H1 (cell line): Measurements from ENCODE around the gene PDZD4. TPM values are rescaled to one million over a fixed set of nuclear protein-coding genes. Genes with fewer than 3 reads are reported as not detected.

Experiments used
- CTCF ChIA-PET: fragments of 300-600 bp; sonication (Branson Sonifier 250); formaldehyde crosslinking; loops from one replicate; lab custom pipeline; 2021; ENCODE audit not compliant: partially characterized antibody; lab: Charles Lee
- POLR2A ChIA-PET: fragments of 300-600 bp; sonication (Branson Sonifier 250); formaldehyde crosslinking; loops from one replicate; lab custom pipeline; 2021; ENCODE audit warnings: inconsistent platforms; ENCODE audit not compliant: partially characterized antibody; lab: Charles Lee
- DNase-seq, 2 experiments: peaks; one replicate each; pipeline versions ENCODE4 v3.0.0 to v3.0.0-alpha.2; 2010 to 2022; ENCODE audit warnings: low spot score in 2 of 2, low read depth in 1 of 2, mixed read lengths in 1 of 2
- FAIRE-seq: peaks from 2 replicates; lab custom pipeline; 2011; peaks lifted over from hg19 to GRCh38; lab: Jason Lieb, UNC
- H2AFZ ChIP-seq: 2 replicates; pipeline ENCODE4 v1.8.1; 2012; ENCODE audit warnings: low read length, inconsistent platforms
- H2AK5ac ChIP-seq: 2 replicates; pipeline ENCODE4 v1.6.1; 2013; ENCODE audit warnings: low read depth, low read length
- H2BK120ac ChIP-seq: replicated peaks from 2 replicates; pipeline ENCODE3; 2013; ENCODE audit warnings: low read depth, low read length, inconsistent platforms
- H2BK12ac ChIP-seq: 2 replicates; pipeline ENCODE4 v1.6.1; 2013; ENCODE audit warnings: low read depth, low read length
- H2BK15ac ChIP-seq: 2 replicates; pipeline ENCODE4 v1.6.1; 2013; ENCODE audit warnings: low read length
- H2BK20ac ChIP-seq: 2 replicates; pipeline ENCODE4 v1.6.1; 2013; ENCODE audit warnings: low read length
- H2BK5ac ChIP-seq: 2 replicates; pipeline ENCODE4 v1.6.1; 2013; ENCODE audit warnings: low read depth, low read length
- H3K14ac ChIP-seq: 2 replicates; pipeline ENCODE4 v1.6.1; 2013; ENCODE audit warnings: inconsistent platforms; ENCODE audit not compliant: insufficient read length
- H3K18ac ChIP-seq: 2 replicates; pipeline ENCODE4 v1.6.1; 2013; ENCODE audit warnings: low read length; ENCODE audit errors: extremely low read depth
- H3K23ac ChIP-seq: 2 replicates; pipeline ENCODE4 v1.6.1; 2013; ENCODE audit warnings: inconsistent platforms; ENCODE audit not compliant: insufficient read length
- H3K23me2 ChIP-seq: 2 replicates; pipeline ENCODE4 v1.6.1; 2013; ENCODE audit warnings: low read depth, low read length
- H3K27ac ChIP-seq: 2 replicates; pipeline ENCODE4 v1.6.1; 2011; ENCODE audit warnings: low read depth, low read length, inconsistent platforms
- H3K27me3 ChIP-seq, 4 experiments: replicated peaks in 1 of 4; 1 replicate in 1 of 4; 2 replicates in 3 of 4; pipeline versions ENCODE4 v1.6.1 to v1.8.1; 2011 to 2013; ENCODE audit warnings: low read length in 3 of 4, mild to moderate bottlenecking in 3 of 4, inconsistent platforms in 2 of 4, mixed read lengths in 2 of 4, moderate library complexity in 1 of 4; ENCODE audit not compliant: control insufficient read depth in 3 of 4, insufficient read depth in 3 of 4; ENCODE audit errors: extremely low read depth in 1 of 4
- H3K36me3 ChIP-seq, 4 experiments: 2 replicates each; pipeline versions ENCODE4 v1.6.1 to v1.8.1; 2011 to 2013; ENCODE audit warnings: mild to moderate bottlenecking in 4 of 4, low read length in 3 of 4, moderate library complexity in 2 of 4, control low read depth in 1 of 4, inconsistent platforms in 1 of 4; ENCODE audit not compliant: insufficient read depth in 4 of 4, control insufficient read depth in 2 of 4
- H3K4ac ChIP-seq: replicated peaks from 2 replicates; pipeline ENCODE3; 2013; ENCODE audit warnings: low read length, low read depth, mixed read lengths, inconsistent platforms; ENCODE audit not compliant: insufficient read length
- H3K4me1 ChIP-seq, 4 experiments: replicated peaks in 1 of 4; 1 replicate in 1 of 4; 2 replicates in 3 of 4; pipeline versions ENCODE4 v1.6.1 to v1.8.1; 2011 to 2013; ENCODE audit warnings: low read length in 3 of 4, inconsistent platforms in 2 of 4, mixed read lengths in 1 of 4; ENCODE audit not compliant: insufficient read depth in 4 of 4, control insufficient read depth in 3 of 4
- H3K4me2 ChIP-seq, 2 experiments: 2 replicates each; pipeline versions ENCODE4 v1.6.1 to v1.8.1; 2011 to 2013; ENCODE audit warnings: low read depth in 2 of 2, low read length in 2 of 2, control low read depth in 1 of 2, inconsistent platforms in 1 of 2, mild to moderate bottlenecking in 1 of 2; ENCODE audit not compliant: insufficient read depth in 1 of 2
- H3K4me3 ChIP-seq, 4 experiments: fragments of 200-600, 300-600 bp in 1 of 4; sonication (generic), shearing (Covaris generic), sonication (Bioruptor Twin) in 1 of 4; 2 replicates each; pipeline versions ENCODE4 v1.5.1 to v1.8.1; 2011 to 2016; ENCODE audit warnings: low read length in 4 of 4, low read depth in 3 of 4, control low read depth in 2 of 4, inconsistent platforms in 2 of 4, mild to moderate bottlenecking in 2 of 4, mixed read lengths in 1 of 4, moderate library complexity in 1 of 4; ENCODE audit not compliant: insufficient read depth in 2 of 4; ENCODE audit errors: extremely low read depth in 1 of 4
- H3K56ac ChIP-seq: replicated peaks from 2 replicates; pipeline ENCODE3; 2013; ENCODE audit warnings: low read depth, mild to moderate bottlenecking, mixed read lengths, low read length, inconsistent platforms; ENCODE audit not compliant: insufficient read length
- H3K79me1 ChIP-seq: 2 replicates; pipeline ENCODE4 v1.6.1; 2013; ENCODE audit warnings: low read depth, low read length, control low read depth
- H3K79me2 ChIP-seq, 2 experiments: 2 replicates each; pipeline versions ENCODE4 v1.6.1 to v1.8.1; 2012 to 2013; ENCODE audit warnings: low read length in 2 of 2, mild to moderate bottlenecking in 2 of 2, inconsistent platforms in 1 of 2; ENCODE audit not compliant: insufficient read depth in 2 of 2, control insufficient read depth in 1 of 2
- H3K9ac ChIP-seq, 4 experiments: replicated peaks in 1 of 4; 1 replicate in 1 of 4; 2 replicates in 3 of 4; pipeline versions ENCODE4 v1.6.1 to v1.8.1; 2011 to 2013; ENCODE audit warnings: low read depth in 3 of 4, low read length in 3 of 4, control low read depth in 2 of 4, mild to moderate bottlenecking in 2 of 4, moderate library complexity in 2 of 4, inconsistent platforms in 1 of 4; ENCODE audit errors: extremely low read depth in 1 of 4
- H3K9me3 ChIP-seq, 2 experiments: 2 replicates each; pipeline versions ENCODE4 v1.6.1 to v1.8.1; 2012 to 2013; ENCODE audit warnings: mild to moderate bottlenecking in 2 of 2, moderate library complexity in 2 of 2, control low read depth in 1 of 2, inconsistent platforms in 1 of 2, low read depth in 1 of 2, low read length in 1 of 2, mixed read lengths in 1 of 2; ENCODE audit not compliant: insufficient read depth in 2 of 2
- H4K20me1 ChIP-seq, 2 experiments: replicated peaks in 1 of 2; 2 replicates each; pipeline versions ENCODE3 to v1.8.1; 2011 to 2013; ENCODE audit warnings: inconsistent platforms in 2 of 2, low read length in 2 of 2, mild to moderate bottlenecking in 1 of 2; ENCODE audit not compliant: insufficient read depth in 2 of 2, control insufficient read depth in 1 of 2
- H4K5ac ChIP-seq: 2 replicates; pipeline ENCODE4 v1.6.1; 2013; ENCODE audit warnings: low read length, low read depth, mixed read lengths, inconsistent platforms; ENCODE audit not compliant: insufficient read length
- H4K8ac ChIP-seq: 2 replicates; pipeline ENCODE4 v1.8.0; 2013; ENCODE audit warnings: mild to moderate bottlenecking, moderate library complexity, low read length, inconsistent platforms; ENCODE audit not compliant: insufficient read depth; ENCODE audit errors: extremely low read depth
- H4K91ac ChIP-seq: replicated peaks from 2 replicates; pipeline ENCODE3; 2013; ENCODE audit warnings: low read length, mixed read lengths, inconsistent platforms; ENCODE audit not compliant: insufficient read length
- CBX5 ChIP-seq: fragments of 300-800, 300-1000 bp; sonication (generic); IDR thresholded peaks from 2 replicates; pipeline ENCODE4 v1.7.1; 2016; ENCODE audit warnings: antibody characterized with exemption, low read length, low read depth
- CREB1 ChIP-seq: IDR thresholded peaks from 2 replicates; pipeline ENCODE4 v1.6.1; 2012; ENCODE audit warnings: inconsistent platforms
- HDAC2 ChIP-seq, 2 experiments: fragments of 300-600 bp in 1 of 2; sonication (generic) in 1 of 2; IDR thresholded peaks; 2 replicates each; pipeline ENCODE4 v1.6.1; 2011 to 2012; ENCODE audit warnings: low read depth in 2 of 2, low read length in 2 of 2, mild to moderate bottlenecking in 2 of 2, moderate library complexity in 2 of 2, borderline replicate concordance in 1 of 2, inconsistent platforms in 1 of 2
- KDM1A ChIP-seq: fragments of 200-600, 300-600 bp; sonication (generic); IDR thresholded peaks from 2 replicates; pipeline ENCODE4 v1.7.1; 2016; ENCODE audit warnings: mild to moderate bottlenecking, low read length, borderline replicate concordance
- MAX ChIP-seq: IDR thresholded peaks from 2 replicates; pipeline ENCODE4 v1.6.1; 2012; ENCODE audit warnings: inconsistent platforms
- POLR2AphosphoS5 ChIP-seq: IDR thresholded peaks from 2 replicates; pipeline ENCODE4 v1.6.1; 2011; ENCODE audit warnings: low read depth, low read length
- RAD21 ChIP-seq, 2 experiments: IDR thresholded peaks in 1 of 2; conservative IDR thresholded peaks in 1 of 2; 2 replicates each; pipeline ENCODE4 v1.6.1; 2011; ENCODE audit warnings: low read depth in 2 of 2, low read length in 2 of 2, improper control_type of control experiment in 1 of 2, inconsistent platforms in 1 of 2, mild to moderate bottlenecking in 1 of 2, moderate library complexity in 1 of 2
- RBBP5 ChIP-seq: IDR thresholded peaks from 2 replicates; pipeline ENCODE4 v1.7.1; 2012; ENCODE audit warnings: low read depth, mild to moderate bottlenecking, inconsistent platforms, low read length, moderate library complexity, borderline replicate concordance
- RFX5 ChIP-seq: IDR thresholded peaks from 2 replicates; pipeline ENCODE4 v1.6.1; 2011; ENCODE audit warnings: low read depth, low read length, improper control_type of control experiment, borderline replicate concordance
- RXRA ChIP-seq: IDR thresholded peaks from 2 replicates; pipeline ENCODE4 v1.6.1; 2011; ENCODE audit warnings: low read depth, mild to moderate bottlenecking, low read length, moderate library complexity; ENCODE audit not compliant: insufficient read depth
- SIRT6 ChIP-seq: IDR thresholded peaks from one replicate; pipeline ENCODE4 v1.7.1; 2012; ENCODE audit warnings: low read length, inconsistent platforms
- SIX5 ChIP-seq: IDR thresholded peaks from 2 replicates; pipeline ENCODE4 v1.6.1; 2011; ENCODE audit warnings: mild to moderate bottlenecking, low read depth, low read length
- SUZ12 ChIP-seq: fragments of 200-600 bp; sonication (generic); IDR thresholded peaks from 2 replicates; pipeline ENCODE4 v1.6.1; 2012; ENCODE audit warnings: mild to moderate bottlenecking, inconsistent platforms, low read length, moderate library complexity, mixed read lengths
- TAF7 ChIP-seq: optimal IDR thresholded peaks from 2 replicates; pipeline ENCODE3; 2011; ENCODE audit warnings: low read depth, mild to moderate bottlenecking, inconsistent platforms, low read length, moderate library complexity, borderline replicate concordance
- WGBS, 2 experiments: shearing (Covaris generic) in 1 of 2; methylation state at CpG; one replicate each; pipeline versions ENCODE4 v1.1.6 to v1.1.7; 2013 to 2015; ENCODE audit warnings: low lambda C conversion rate in 2 of 2, mixed read lengths in 2 of 2, inconsistent platforms in 1 of 2, low coverage in 1 of 2, missing lambda C conversion rate in 1 of 2; ENCODE audit not compliant: insufficient replicate concordance in 2 of 2, insufficient coverage in 1 of 2, insufficient read length in 1 of 2; ENCODE audit errors: extremely low coverage in 1 of 2, missing lambda C conversion rate in 1 of 2; 5-methylcytosine and 5-hydroxymethylcytosine counted together
- polyA plus RNA-seq, 7 experiments: library from polyadenylated mRNA; depleted of rRNA in 3 of 7; stranded (reverse) in 5 of 7; unstranded in 2 of 7; fragments of >200 nt in 5 of 7; fragments of 200-250 nt in 2 of 7; gene quantifications; 1 replicate in 5 of 7; 2 replicates in 1 of 7; 4 replicates in 1 of 7; pipeline versions ENCODE4 v1.2.1 to v1.2.3, GENCODE V29; 2011 to 2013; ENCODE audit warnings: missing spikeins in 2 of 7, mixed read lengths in 2 of 7
- total RNA-seq: library from RNA; stranded (reverse); fragmentation: NEBNext Ultra II Directional; extraction: Animal tissue kit (Norgen Biotek cat#: 25700); gene quantifications from 2 replicates; pipeline ENCODE4 v1.2.1, GENCODE V29; 2021

Gene PDZD4
- total and polyA plus RNA-seq, 2 of the 8 experiments (the other 6 are each of a cell fraction or from before 2014, with no cell fraction given) = 45.8 to 169 TPM

GRCh38 chrX:153800746-153801145, 29.6 kb downstream of the PDZD4 start:
- H2BK12ac ChIP-seq = no peak overlapping the region
- peaks cover 0 to 38% (median 6%) of the 10 kb centered on the region in 4 experiments; a peak in 3 of 8 replicates for H3K36me3 ChIP-seq
- no peak overlapping the region for H3K4ac ChIP-seq
- H3K79me2 ChIP-seq = peaks cover 0 to 4% of the 10 kb centered on the region in 2 experiments; a peak in 1 of 4 replicates
- no peak overlapping the region for H3K18ac ChIP-seq
- CTCF ChIA-PET = interaction anchor here (1.7 kb wide), 1 partner anchor 28 kb away, joined by 6 read pairs; no protein-coding TSS in a partner anchor
- H2BK20ac ChIP-seq = no peak overlapping the region
- no peak overlapping the region for H3K56ac ChIP-seq
- DNase-seq (no peak), FAIRE-seq (no peak)
- peaks cover 2 to 10% of the 10 kb centered on the region in 2 experiments for H4K20me1 ChIP-seq
- H4K8ac ChIP-seq = no peak overlapping the region
- H3K27ac ChIP-seq = no peak overlapping the region
- no peak overlapping the region for H2BK5ac ChIP-seq
- H3K79me1 ChIP-seq = no peaks in the 10 kb centered on the region; the same call in none of the 2 replicates
- H3K4me2 ChIP-seq = no peak overlapping the region
- 75% methylated on average over 5 of the region's 7 CpGs; no CpG with 5 or more reads in 1 of the 2 experiments for WGBS, 2 experiments
- no peaks in the 10 kb centered on the region for H3K27me3 ChIP-seq
- H2AK5ac ChIP-seq = no peak overlapping the region
- H3K9ac ChIP-seq = no peak overlapping the region
- H4K5ac ChIP-seq = no peak overlapping the region
- H2AFZ ChIP-seq = no peak overlapping the region
- H3K23me2 ChIP-seq = no peaks in the 10 kb centered on the region
- no peaks in the 10 kb centered on the region for H3K9me3 ChIP-seq
- H3K23ac ChIP-seq = no peak overlapping the region
- no peak overlapping the region for H4K91ac ChIP-seq
- no peak overlapping the region for H3K14ac ChIP-seq
- no peak overlapping the region for H2BK15ac ChIP-seq
- peaks cover 0 to 8% (median 2%) of the 10 kb centered on the region in 4 experiments; a peak in 2 of 7 replicates for H3K4me1 ChIP-seq
- POLR2A ChIA-PET = interaction anchor here (0.7 to 2.9 kb wide), 9 partner anchors 8 to 145 kb away, joined by 3 to 11 read pairs (median 4); partner anchors contain the start of gene L1CAM
- no peak overlapping the region for H2BK120ac ChIP-seq
- no peak overlapping the region for H3K4me3 ChIP-seq
- TF ChIP-seq SIRT6 = no peak
- TF ChIP-seq SUZ12 = no peak
- no peak for TF ChIP-seq RAD21 (IDR thresholded peaks at IDR 0.05 in 1 of 2, conservative IDR thresholded peaks at IDR 0.05 in 1 of 2; ENCODE audit: low read depth in 2 of 2, low read length in 2 of 2)
- TF ChIP-seq CBX5 = no peak
- no peak for TF ChIP-seq CREB1
- TF ChIP-seq MAX = no peak
- no peak for TF ChIP-seq KDM1A
- no peak for TF ChIP-seq SIX5
- no peak for TF ChIP-seq HDAC2 (IDR thresholded peaks at IDR 0.05; ENCODE audit: borderline replicate concordance in 1 of 2, low read depth in 2 of 2, low read length in 2 of 2)
- no peak for TF ChIP-seq RFX5
- no peak for TF ChIP-seq TAF7
- TF ChIP-seq RXRA = no peak
- no peak for TF ChIP-seq RBBP5
- no peak for TF ChIP-seq POLR2AphosphoS5
